NCI-H446 (cell line): Measurements from ENCODE around the gene CDC42BPA.
"Not testable (repeated sequence)": the region's sequence is repeated elsewhere in the genome, so short reads cannot be mapped to it uniquely, and the experiment has no call there.

Experiments
- DNase-seq, 2 experiments: peaks; one replicate each; lab custom pipeline; 2025; lab: John Stamatoyannopoulos, UW

Gene CDC42BPA

DNA sequence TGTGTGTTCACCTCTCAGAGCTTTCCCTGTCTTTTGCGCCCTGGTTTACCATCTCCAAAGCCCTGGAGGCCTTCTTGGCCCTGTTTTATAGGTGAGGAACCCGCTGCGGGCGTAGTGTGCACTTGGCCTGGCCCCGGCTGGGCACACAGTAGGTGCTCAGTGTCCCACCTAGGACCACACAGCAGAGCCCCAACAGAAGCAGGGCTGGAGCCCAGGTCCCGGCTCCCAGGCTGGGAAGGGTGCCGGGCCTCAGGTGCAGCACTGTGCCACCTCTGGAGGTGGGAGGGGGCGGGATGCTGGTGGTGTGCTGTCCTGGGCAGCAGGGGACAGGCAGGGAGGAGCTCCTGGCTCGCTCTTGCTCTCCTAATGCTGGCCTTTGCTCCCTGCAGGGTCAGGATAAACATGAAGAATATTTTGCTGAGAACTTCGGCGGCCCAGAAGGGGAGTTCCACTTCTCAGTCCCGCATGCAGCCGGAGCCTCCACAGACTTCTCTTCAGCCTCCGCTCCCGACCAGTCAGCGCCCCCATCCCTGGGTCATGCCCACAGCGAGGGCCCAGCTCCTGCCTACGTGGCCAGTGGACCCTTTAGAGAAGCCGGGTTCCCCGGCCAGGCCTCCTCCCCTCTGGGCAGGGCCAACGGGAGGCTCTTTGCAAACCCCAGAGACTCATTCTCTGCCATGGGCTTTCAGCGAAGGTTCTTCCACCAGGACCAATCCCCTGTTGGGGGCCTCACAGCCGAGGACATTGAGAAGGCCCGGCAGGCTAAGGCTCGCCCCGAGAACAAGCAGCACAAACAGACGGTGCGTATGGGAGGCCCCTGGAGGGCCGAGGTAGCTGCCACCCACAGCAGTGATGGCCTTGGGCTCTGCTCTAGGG, 353.4 kb downstream of the CDC42BPA start:
- DNase-seq, result no peak

DNA sequence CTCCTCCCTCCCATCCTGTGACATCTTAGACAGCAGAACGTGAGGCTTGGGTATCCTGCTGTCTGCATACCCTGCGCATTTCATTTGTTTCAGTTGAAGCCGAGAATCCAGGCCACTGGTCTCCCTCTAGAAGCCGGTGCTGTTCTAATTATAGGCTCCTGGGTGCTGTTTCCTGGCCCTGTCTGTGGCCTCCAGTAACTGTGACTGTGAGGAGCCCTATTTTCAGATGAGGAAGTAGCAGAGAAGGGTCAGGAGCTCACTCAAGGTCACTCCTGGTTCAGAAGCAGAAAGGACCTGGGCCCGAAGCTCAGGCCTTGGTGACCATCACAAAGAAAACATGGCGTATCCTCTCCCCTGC, 354.2 kb downstream of the CDC42BPA start:
- no peak for DNase-seq

DNA sequence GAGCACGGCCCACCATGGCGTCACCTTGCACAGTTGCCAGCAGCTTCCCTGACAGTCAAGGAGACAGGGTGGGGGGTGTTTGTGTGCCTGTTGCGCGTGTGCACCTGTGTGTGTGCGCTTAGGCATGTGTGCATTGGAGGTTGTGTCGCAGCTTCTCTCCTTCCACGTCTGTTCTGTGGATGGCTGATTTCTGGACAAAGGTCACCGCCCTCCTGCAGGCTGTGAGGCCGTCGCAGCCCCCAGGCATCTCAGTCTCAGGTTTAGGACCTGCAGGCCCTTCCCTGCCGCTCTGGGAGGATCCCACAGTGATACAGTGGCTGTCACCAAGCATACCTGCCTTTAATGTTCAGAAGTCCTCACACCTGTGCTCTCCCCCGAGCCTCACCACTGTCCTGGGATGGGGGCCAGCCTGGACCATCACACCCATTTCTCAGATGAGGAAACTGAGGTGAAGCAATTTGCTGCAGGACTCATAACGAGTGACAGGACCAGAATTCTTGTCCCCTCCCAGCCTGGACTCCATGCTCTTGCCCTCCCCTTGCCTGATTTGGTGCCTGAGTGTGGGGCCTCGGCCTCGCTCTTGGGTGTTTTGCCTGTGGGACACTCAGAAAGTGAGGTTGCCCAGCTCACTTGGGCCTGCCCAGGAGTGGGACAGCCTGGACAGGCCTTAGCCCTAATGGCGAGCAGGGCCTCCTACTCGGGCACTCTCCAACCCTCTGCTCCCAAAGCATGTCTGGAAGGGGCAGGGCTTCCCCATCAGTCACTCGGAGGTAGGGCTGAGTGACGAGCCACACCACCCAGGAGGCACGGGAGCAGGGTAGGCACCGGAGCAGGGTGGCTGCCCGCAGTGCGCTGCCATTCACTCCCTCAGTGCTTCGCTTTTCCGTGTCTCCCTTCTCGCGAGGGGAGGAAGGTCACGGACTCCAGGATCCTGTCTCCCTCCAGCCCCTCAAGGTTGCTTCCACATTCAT, 355.6 kb downstream of the CDC42BPA start:
- DNase-seq, result no peak

DNA sequence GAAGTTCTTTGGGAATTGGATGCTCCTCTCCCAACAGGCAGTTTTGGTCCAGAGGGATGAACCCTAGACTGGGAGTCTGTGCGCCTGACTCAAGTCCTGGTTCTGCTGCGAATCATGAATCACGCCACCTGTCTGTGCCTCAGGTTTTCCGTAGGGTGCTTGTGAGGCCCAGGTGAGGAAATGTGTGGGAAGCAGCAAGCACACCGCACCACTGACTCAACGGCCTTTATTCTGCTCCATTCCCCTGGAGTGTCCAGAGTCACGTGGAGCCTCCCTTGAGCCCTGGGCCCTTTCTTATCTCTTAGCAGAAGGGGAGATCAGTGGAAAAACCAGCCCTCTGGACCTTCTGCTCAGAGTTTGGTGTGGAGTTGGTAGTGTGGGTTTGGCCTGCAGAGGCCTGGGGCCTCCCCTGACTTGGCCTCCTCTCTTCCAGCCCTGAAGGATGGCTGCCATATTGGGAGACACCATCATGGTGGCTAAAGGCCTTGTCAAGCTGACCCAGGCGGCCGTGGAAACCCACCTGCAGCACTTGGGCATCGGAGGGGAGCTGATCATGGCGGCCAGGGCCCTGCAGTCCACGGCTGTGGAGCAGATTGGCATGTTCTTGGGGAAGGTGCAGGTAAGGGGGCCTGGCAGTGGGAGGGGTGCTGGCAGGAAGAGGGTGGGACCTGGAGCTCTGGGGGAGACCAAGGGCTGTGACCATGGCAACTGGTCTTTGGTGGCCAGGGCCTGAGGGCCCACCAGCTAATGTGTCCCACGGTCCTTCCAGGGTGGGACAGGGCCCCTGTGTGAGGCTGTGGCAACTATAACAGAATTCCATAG, 357.1 kb downstream of the CDC42BPA start:
- no peak for DNase-seq

DNA sequence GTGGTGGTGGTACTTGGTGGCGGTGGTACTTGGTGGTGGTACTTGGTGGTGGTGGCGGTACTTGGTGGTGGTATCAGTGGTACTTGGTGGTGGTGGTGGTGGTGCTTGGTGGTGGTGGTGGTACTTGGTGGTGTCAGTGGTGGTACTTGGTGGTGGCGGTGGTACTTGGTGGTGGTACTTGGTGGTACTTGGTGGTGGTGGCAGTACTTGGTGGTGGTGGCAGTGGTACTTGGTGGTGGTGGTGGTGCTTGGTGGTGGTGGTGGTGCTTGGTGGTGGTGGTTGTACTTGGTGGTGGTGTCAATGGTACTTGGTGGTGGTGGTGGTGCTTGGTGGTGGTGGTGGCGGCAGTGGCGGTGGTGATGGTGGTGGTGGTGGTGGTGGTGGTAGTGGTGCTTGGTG, 358.0 kb downstream of the CDC42BPA start:
- no peak for DNase-seq

DNA sequence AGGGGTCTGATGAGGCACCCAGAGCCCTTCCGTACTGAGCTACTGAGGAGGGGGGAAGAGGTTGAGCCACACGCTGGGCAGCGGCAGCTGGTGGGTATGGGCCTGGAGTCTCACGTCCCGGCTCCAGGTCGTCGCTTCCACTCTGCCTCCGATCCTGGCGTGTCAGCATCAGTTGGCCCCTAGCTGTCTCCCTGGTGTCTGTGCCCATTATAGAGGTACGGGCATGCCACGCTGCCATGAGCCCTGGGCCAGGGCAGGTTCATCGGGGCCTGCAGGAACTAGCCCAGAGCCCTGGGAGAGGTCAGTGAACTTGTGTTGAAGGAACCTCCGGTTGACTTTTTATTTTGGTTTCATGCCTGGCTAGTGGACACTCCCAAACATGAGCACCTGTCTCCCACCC, 360.0 kb downstream of the CDC42BPA start:
- no peak for DNase-seq

DNA sequence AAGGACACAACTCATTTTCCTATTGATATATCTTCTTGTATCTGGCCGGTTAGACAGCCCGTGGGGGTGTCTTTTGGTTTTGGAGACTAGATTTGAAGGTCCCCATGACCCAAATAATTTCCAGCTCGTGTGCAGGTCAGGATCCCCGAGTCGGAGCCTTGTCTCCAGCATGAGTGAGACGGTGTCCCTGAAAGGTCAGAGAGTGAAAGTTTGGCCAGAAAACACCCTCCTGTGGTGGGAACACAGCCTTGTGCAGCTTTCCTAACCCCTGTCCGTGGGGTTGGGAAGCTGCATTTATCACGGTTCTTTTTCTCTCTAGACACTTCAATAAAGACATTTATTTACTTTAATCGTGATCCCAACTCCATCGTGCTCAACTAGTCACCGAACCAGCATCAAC, 360.6 kb downstream of the CDC42BPA start:
- DNase-seq, result no peak

DNA sequence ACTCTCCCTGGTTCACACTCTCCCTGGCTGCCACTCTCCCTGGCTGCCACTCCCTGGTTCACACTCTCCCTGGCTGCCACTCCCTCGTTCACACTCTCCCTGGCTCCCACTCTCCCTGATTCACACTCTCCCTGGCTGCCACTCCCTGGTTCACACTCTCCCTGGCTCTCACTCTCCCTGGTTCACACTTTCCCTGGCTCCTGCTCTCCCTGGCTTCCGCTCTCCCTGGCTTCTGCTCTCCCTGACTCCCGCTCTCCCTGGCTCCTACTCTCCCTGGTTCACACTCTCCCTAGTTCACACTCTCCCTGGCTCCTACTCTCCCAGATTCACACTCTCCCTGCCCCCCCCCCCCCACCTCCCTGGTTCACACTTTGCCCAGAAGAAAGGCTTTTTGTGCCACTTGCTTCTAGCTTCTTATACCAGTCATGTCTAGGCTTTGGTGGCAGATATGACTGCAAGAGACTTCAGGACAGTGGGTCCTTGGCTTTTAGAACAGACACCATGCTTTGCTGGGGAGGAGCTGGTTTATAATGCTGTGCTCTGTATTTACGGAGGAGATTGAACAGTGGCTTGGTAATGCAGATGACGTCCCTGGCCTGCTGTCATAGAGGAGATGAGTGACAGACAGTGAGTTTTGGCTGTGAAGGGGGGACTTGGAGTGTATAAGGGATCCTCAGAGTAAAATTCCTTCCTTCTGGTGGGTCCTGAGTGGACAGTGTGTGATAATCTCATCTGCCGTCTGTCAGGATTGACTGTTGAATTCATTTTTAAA, 361.2 kb downstream of the CDC42BPA start:
- DNase-seq, result no peak

DNA sequence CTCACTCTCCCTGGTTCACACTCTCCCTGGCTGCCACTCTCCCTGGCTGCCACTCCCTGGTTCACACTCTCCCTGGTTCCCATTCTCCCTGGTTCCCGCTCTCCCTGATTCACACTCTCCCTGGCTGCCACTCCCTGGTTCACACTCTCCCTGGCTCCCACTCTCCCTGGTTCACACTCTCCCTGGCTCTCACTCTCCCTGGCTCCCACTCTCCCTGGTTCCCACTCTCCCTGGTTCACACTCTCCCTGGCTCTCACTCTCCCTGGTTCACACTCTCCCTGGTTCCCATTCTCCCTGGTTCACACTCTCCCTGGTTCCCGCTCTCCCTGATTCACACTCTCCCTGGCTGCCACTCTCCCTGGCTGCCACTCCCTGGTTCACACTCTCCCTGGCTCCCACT, 362.4 kb downstream of the CDC42BPA start:
- not testable (repeated sequence) for DNase-seq

DNA sequence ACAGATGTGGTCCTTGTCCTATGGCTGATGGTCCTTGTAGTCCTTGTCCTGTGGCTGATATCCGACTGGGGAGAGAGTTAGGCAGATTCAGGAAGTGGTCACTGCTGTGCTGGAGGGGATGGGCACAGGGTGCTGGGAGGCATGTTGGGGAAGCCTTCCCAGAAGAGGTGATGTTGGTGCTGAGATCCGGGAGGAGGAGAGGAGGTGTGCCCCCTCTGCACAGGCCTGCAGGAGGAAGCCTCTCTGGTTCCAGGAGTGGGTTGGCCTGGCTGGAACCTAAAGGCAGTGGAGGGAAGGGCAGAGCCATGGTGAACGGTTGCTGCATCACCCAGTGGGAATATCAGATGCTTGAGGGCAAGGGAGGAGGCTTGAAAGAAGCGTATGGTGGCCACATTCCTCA, 363.5 kb downstream of the CDC42BPA start:
- DNase-seq, result no peak

DNA sequence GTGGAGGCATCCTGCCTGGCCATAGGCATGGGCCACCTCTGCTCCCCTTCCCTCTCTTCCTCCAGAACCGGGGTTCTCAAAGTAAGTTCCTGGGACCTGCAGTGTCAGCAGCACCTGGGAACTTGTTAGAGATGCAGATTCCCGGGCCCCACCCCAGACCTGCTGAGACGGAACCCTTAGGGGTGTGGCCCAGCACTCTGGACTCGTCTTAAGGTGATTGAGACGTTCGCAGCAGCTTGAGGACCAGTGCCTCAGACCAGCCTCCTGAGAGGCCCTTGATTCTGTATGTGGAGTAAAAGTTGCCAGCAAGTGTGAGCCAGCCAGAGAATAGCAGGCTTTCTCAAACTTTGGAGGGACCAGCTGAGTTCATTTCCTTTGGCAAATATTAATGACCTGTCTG, 364.0 kb downstream of the CDC42BPA start:
- no peak for DNase-seq

DNA sequence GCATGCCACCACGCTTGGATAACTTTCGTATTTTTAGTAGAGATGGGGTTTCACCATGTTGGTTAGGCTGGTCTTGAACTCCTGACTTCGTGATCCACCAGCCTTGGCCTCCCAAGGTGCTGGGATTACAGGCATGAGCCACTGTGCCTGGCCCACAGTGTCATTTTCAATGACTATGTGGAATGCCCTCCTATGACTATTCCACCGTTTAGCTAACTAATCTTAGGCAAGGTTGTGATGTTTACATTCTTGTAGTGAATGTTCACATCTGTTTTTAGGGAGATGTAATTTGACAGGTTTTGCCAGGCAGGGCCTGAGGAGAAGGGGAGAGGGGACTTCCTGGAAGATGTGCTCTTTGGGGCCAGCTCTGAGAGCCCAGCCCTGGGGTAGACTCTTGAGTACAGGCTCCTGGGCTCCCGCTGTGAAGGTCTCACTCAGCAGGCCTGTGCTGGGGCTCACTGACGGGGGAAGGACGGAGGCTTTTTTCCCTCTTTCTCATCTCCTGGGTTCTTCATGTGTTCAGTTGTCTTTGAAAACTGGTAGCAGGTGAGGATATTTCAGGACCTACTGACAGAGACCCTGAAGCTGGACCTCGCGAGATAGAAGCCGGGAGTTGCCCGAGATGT, 365.0 kb downstream of the CDC42BPA start:
- DNase-seq, result no peak

DNA sequence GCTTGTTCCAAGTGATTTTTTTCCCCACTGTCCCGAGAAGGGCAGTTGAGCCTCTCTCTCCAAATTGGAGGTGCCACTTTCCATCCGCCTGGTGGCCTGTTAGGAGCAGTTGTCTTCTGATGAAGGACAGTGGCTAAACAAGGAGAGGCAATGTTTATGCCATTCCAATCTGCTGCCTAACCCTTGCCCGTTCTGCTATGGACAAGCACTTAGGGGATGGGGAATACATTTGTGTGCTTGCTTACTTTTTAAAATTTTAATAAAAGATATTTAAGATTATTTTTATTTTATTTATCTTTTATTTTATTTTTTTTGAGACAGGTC, 366.2 kb downstream of the CDC42BPA start:
- DNase-seq, result no peak

DNA sequence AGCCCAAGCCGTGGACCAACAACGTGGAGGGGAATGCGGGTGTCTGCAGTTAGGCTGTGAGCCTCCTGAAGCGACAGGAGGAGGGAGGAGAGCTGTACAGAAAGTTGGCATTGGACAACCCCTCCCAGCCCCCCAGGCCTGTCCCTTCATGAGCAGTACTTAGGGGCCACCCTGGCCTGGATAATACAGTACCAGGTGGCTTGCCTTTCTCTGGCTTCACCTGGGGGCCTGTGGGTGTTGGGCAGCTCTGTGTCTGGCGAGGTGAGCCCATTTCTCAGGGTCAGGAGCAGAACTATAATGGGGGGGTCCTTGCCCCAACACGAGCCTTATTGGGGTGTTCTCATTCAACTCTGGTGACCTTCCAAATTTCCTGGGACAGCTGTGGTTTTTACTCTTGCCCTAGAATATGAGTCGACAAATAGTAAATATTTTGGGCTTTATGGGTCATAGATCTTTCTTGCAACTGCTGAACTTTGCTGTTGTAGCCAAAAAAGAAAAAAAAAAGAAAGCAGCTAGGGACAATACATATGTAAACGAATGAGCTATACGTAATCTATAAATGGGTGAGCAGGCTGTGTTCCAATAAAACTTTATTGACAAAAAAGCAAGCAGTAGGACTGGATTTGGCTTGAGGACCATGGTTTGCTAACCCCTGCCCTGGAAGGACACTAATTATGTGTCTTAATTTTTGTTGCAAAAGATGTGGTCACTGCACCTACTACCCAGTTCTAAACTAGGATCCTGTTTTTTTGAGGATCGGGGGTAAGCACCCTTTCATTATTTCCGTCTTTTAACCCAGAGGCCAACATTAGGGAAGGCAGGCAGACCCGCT, 366.8 kb downstream of the CDC42BPA start:
- DNase-seq, result no peak

DNA sequence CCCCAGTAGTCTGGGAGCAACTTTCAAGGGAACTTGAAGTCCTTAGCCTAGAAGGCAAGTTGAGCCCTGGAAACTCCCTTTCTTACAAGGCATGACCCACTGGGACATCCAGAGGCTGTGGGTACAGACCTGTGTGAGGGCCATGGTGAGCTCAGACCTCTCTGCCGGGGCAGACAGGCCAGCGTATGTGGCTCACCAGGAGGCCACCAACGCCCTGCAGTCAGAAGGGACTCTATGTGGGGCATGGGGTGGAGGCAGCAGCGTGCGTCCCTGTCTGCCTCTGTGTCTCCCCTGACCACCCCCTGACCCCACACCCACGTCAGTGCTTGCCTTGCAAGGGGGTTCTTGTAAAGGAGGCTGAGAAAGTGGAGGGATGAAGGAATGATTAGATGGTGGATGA, 367.4 kb downstream of the CDC42BPA start:
- no peak for DNase-seq

DNA sequence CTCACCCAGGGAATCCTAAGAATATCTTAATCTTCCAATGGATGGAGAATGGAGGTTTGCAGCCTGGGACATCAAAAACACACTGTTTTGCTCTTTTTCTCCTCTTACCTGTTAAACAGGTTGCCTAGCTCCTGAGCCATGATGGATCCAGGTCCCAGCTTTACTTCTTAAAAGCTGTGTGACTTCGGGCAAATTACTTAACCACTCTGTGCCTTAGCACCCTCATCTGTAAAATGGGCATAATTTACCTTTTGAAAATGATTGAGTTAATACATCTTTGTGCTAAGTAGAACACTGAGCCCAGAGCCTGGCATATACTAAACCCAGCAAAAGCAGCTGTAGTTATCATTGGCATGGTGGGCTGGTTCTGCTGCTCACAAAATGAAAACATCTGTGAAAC, 368.0 kb downstream of the CDC42BPA start:
- no peak for DNase-seq

DNA sequence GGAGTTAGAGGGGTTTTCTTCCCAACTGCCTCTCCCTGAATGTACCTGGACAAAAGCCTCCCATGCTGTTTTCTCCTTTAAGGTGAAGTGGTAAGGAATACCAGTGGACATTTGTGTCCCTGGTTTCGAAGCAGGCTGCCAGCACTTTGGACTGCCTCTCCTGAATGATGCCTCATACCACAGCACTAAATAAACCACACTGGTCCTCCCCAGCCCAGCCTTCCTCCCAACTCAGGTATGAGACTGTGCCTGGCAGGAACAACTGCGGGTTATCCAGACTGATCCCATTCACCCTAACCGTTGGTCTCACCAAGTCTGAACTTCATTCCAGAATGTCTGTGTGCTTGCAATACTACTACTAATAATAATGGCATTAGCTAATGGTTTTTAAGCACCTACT, 368.9 kb downstream of the CDC42BPA start:
- no peak for DNase-seq

DNA sequence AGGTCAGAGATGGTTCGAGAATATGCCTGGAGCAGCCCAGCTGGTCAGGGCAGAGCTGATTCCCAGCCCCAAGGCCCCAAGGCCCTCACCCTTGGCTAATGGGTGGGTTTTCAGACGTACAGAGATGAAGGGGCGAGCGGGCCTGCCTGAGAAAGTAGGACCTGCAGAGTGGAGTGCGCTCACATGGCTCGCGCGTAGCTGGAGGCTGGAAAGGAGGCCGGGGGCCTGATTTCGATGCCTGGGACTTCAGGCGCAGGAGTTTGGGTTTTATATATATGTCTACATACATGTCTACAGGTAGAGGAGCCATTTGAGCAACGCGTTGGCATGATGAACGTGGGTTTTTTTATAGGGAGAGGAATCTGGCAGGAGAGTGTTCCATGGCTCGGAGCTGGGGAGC, 369.3 kb downstream of the CDC42BPA start:
- DNase-seq, result no peak

DNA sequence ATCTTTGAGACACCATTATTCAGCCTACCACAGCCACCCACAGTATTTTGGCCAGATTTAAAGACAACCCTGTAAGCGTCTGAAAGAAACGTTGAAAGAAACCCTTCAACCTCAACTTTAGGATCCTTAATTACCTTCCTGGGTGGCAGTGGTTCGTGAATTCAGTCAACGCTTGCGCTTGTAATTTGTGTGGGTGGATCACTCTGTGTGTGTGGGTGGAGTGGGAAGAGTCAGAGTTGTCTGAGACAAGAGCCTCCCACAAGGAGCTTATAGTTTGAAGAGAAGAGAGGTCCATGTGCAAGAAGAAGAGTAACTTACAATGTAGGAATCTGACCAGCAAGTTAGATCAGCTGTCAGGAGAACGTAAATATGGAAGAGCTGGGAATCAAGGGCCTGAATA, 369.8 kb downstream of the CDC42BPA start:
- DNase-seq, result no peak

DNA sequence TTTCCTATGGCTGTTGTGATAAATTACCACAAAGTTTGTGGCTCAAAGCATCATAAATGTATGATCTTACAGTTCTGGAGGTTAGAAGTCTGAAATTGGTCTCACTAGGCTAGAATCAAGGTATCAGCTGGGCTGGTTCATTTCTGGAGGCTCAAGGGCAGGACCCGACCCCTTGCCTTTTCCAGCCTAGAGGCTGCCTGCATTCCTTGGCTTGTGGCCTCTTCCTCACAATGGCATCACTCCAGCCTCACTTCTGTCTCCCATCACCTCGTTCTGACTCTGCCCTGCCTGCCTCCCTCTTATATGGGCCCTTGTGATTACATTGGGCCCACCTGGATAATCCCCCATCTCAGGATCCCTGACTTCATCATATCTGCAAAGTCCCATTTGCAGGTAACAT, 370.2 kb downstream of the CDC42BPA start:
- DNase-seq, result no peak
